Inflammatory macrophage treated with lipopolysaccharide for 4 hours (primary cell): Measurements from ENCODE around the gene NPAS2.

ENCODE experiments used
- DNase-seq: peaks from one replicate; pipeline ENCODE4 v3.0.0-alpha.2; 2020

NPAS2 gene

GRCh38 chr2:101026923-101027469 is 207.1 kb downstream of the NPAS2 start:
- no peak for DNase-seq

GRCh38 chr2:101027852-101028251 is 207.9 kb downstream of the NPAS2 start:
- DNase-seq: no peak

GRCh38 chr2:101030866-101031554 is 211.1 kb downstream of the NPAS2 start:
- DNase-seq: peak; percentile 19

GRCh38 chr2:101032084-101032776 is 212.3 kb downstream of the NPAS2 start:
- no peak for DNase-seq

GRCh38 chr2:101036562-101036961 is 216.6 kb downstream of the NPAS2 start:
- peak; percentile 44 for DNase-seq

GRCh38 chr2:101037161-101037755 is 217.3 kb downstream of the NPAS2 start:
- DNase-seq: no peak

GRCh38 chr2:101038455-101039255 is 218.7 kb downstream of the NPAS2 start:
- DNase-seq: peak; percentile 60

GRCh38 chr2:101040072-101040471 is 220.1 kb downstream of the NPAS2 start:
- DNase-seq: no peak

- peak; percentile 62 for DNase-seq
These were observed 220.8 kb downstream of the NPAS2 start for GRCh38 chr2:101040761-101041160.

GRCh38 chr2:101041413-101041812 is 221.5 kb downstream of the NPAS2 start:
- DNase-seq: peak; percentile 85

- DNase-seq: no peak
These were observed 225.4 kb downstream of the NPAS2 start for GRCh38 chr2:101045330-101045729.
